ENCODE results near the gene ZDHHC8. TPM values are rescaled to one million over a fixed set of nuclear protein-coding genes. Genes with fewer than 3 reads are reported as not detected.

The ZDHHC8 gene
- total and polyA plus RNA-seq, 7 donors = 1.8 to 26.0 (median 5.4) TPM

- Histone ChIP-seq H3K4me1 (peaks cover 0 to 53% (median 47%) of the 10 kb centered on the region in 4 donors), H3K27me3 (no peaks in the 10 kb centered on the region), H3K4me3 (no peak overlapping the region), H3K27ac (no peak overlapping the region), H3K36me3 (peaks cover 31 to 51% (median 43%) of the 10 kb centered on the region in 4 donors), H3K9me3 (no peaks in the 10 kb centered on the region)
- no peak for DNase-seq
- intact Hi-C loops (cut with DNase I) = loop anchor here (10.0 kb wide), 1 partner anchor 111 kb away; no protein-coding TSS in a partner anchor
- WGBS, 2 donors = 92 to 94% methylated on average over 20 of the region's 20 CpGs
- TF ChIP-seq EP300 (IDR thresholded peaks at IDR 0.05) (no peak), POLR2A (IDR thresholded peaks at IDR 0.05) (no peak), POLR2AphosphoS5 (IDR thresholded peaks at IDR 0.05) (no peak)
- TF ChIP-seq, protein P1, sequence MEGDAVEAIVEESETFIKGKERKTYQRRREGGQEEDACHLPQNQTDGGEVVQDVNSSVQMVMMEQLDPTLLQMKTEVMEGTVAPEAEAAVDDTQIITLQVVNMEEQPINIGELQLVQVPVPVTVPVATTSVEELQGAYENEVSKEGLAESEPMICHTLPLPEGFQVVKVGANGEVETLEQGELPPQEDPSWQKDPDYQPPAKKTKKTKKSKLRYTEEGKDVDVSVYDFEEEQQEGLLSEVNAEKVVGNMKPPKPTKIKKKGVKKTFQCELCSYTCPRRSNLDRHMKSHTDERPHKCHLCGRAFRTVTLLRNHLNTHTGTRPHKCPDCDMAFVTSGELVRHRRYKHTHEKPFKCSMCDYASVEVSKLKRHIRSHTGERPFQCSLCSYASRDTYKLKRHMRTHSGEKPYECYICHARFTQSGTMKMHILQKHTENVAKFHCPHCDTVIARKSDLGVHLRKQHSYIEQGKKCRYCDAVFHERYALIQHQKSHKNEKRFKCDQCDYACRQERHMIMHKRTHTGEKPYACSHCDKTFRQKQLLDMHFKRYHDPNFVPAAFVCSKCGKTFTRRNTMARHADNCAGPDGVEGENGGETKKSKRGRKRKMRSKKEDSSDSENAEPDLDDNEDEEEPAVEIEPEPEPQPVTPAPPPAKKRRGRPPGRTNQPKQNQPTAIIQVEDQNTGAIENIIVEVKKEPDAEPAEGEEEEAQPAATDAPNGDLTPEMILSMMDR (IDR thresholded peaks at IDR 0.05) = no peak
Measured at GRCh38 chr22:20085651-20086050, 46.0 kb upstream of the ZDHHC8 start.

GRCh38 chr22:20086101-20086599 lies 45.5 kb upstream of the ZDHHC8 start:
- Histone ChIP-seq H3K4me3 (no peak overlapping the region), H3K4me1 (peaks cover 0 to 49% (median 44%) of the 10 kb centered on the region in 4 donors), H3K27ac (no peak overlapping the region), H3K36me3 (peaks cover 36 to 56% (median 48%) of the 10 kb centered on the region in 4 donors), H3K27me3 (no peaks in the 10 kb centered on the region), H3K9me3 (no peaks in the 10 kb centered on the region)
- DNase-seq = no peak
- 94 to 96% methylated on average over 24 of the region's 24 CpGs for WGBS, 2 donors
- TF ChIP-seq EP300 (IDR thresholded peaks at IDR 0.05) (no peak), POLR2AphosphoS5 (IDR thresholded peaks at IDR 0.05) (no peak)
- TF ChIP-seq, protein P1 (IDR thresholded peaks at IDR 0.05) = no peak
- intact Hi-C loops (cut with DNase I) = loop anchor here (10.0 kb wide), 1 partner anchor 111 kb away; no protein-coding TSS in a partner anchor

DNA sequence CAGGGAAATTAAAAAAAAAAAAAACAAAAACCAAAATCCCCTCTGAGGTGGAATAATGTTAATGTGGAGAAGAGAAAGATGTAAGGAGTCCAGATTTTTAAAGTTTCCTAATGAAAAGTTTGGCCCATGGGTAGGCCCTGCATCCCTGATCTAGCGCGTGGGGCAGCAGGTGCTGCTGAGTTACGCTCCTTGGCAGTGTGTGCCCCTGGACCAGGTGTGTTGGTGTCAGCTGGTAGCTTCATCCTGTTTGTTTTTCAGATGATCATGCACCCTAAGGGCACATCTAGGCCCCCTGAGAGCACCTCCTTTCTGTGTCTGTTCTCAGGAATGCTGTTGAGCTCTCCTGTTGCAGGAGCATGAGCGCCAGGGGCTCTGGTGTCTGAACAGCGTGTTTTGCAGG lies 44.8 kb upstream of the ZDHHC8 start:
- peaks cover 42 to 62% (median 54%) of the 10 kb centered on the region in 4 donors for H3K36me3 ChIP-seq
- WGBS, 2 donors = 95 to 98% methylated on average over 5 of the region's 5 CpGs
- no peak for DNase-seq
- TF ChIP-seq EP300 (IDR thresholded peaks at IDR 0.05) (no peak), POLR2A (IDR thresholded peaks at IDR 0.05) (no peak), POLR2AphosphoS5 (IDR thresholded peaks at IDR 0.05) (no peak)
- TF ChIP-seq, protein P1 (IDR thresholded peaks at IDR 0.05) = no peak
- intact Hi-C loops (cut with DNase I) = loop anchor here (10.0 kb wide), 1 partner anchor 112 kb away; no protein-coding TSS in a partner anchor
- no peak overlapping the region for H3K27ac ChIP-seq
- H3K4me3 ChIP-seq = no peak overlapping the region
- no peaks in the 10 kb centered on the region for H3K27me3 ChIP-seq
- peaks cover 0 to 43% (median 38%) of the 10 kb centered on the region in 4 donors for H3K4me1 ChIP-seq
- no peaks in the 10 kb centered on the region for H3K9me3 ChIP-seq

GRCh38 chr22:20087319-20088262 lies 44.0 kb upstream of the ZDHHC8 start:
- TF ChIP-seq POLR2AphosphoS5 (IDR thresholded peaks at IDR 0.05) (no peak), EP300 (IDR thresholded peaks at IDR 0.05) (no peak), POLR2A (IDR thresholded peaks at IDR 0.05) (no peak)
- TF ChIP-seq, protein P1 (IDR thresholded peaks at IDR 0.05) = no peak
- Histone ChIP-seq H3K27me3 (no peaks in the 10 kb centered on the region), H3K27ac (no peak overlapping the region), H3K36me3 (peaks cover 50 to 71% (median 62%) of the 10 kb centered on the region in 4 donors), H3K9me3 (no peaks in the 10 kb centered on the region), H3K4me1 (peaks cover 0 to 35% (median 29%) of the 10 kb centered on the region in 4 donors), H3K4me3 (no peak overlapping the region)
- no peak for DNase-seq
- WGBS, 2 donors = 90 to 91% methylated on average over 14 of the region's 14 CpGs
- intact Hi-C loops (cut with DNase I) = loop anchor here (10.0 kb wide), 1 partner anchor 113 kb away; no protein-coding TSS in a partner anchor
